HG03135 (cell line): ENCODE data around the gene TRAF3IP1.
"Not testable (repeated sequence)": the region's sequence is repeated elsewhere in the genome, so short reads cannot be mapped to it uniquely, and the experiment has no call there.

ENCODE experiments used
- ATAC-seq: cut with Tn5 transposase; IDR thresholded peaks from one replicate; pipeline ENCODE4 v1.9.1; 2021; ENCODE audit warnings: mild to moderate bottlenecking, moderate library complexity; ENCODE audit not compliant: unreplicated experiment

TRAF3IP1 gene

DNA sequence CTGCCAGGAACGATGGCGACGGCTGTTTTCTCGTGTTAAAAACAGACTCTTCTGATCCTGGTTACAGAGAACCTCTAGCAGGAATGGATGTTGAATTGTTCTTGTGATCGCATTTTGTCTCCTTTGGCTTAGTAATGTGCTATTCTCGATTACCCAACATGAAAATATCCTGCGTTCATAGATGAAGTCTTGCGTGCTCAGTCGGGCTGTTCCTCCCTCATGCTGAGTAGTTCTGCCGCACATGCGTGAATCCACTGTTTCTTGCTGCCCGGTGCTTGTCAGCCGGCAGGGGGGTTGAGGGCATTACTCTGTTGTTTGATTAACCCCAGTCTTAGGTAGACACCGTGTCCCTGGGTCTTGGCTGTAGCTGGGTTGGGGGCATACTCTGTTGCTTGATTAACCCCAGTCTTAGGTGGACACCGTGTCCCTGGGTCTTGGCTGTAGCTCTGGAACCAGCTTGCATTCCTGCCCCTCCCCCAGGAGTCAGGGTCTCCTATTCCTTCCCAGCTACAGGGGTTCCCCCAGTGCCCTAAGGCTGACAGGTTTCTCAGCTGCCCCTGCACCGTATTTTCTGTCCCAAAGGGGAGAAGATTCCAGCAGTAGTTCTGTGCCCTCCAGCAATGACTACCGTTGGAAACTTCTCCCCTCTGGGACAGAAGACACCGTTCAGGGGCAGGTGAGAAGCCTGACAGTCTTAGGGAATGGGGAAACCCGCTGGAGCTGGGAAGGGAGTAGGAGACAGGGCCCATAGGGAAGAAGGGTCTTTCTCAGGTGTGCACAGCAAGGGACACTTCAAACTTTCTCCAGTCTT is 84.3 kb downstream of the TRAF3IP1 start:
- no peak for ATAC-seq

DNA sequence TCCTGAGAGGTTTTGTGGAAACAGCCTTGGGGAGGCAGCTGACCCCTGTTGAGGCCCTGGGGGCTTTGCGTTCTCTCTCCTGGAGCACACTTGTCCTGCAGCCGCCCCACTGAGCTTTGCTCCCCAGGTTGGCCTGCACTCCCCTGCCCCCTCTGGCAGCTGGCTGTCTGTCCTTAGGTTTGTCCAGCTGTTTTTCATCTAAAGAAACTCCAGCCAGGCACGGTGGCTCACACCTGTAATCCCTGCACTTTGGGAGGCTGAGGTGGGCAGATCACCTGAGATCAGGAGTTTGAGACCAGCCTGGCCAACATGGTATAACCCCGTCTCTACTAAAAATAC is 84.9 kb downstream of the TRAF3IP1 start:
- not testable (repeated sequence) for ATAC-seq

DNA sequence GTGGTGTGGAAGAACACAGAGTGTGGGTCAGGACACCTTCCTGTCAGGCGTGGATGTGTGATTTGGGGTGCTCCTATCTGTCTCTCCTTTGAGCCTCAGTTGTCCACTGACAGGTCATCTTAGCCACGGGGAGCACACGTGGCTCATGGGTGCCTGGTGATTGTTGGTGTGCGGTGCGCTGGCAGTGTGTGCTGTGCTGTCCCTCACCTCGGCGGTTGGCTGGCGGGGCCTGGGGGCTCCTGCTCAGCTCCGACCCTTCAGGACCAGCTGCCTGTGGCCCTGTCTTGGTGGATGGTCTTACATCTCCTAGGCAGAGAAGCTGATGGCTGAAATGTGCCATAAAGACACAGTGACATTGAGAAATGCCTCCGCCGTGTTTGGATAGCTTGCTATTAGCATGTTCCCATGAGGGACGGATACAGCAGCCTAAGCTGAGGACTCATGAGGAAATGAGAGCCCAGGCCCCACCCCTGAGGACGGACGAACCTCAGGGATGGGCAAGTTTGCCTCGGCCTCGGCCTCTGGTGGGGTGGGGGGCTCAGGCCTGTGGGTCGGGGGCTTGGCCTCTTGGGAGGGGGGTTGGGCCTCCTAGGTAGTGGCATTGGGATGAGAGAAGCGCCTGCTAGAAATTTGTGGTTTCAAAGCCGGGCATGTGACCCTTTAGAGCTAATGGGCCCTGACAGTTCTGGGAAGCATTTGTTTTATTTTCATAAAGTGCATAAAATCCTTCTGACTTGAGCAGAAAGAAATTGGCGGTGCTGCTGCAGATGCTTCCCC is 86.1 kb downstream of the TRAF3IP1 start:
- ATAC-seq, result no peak

DNA sequence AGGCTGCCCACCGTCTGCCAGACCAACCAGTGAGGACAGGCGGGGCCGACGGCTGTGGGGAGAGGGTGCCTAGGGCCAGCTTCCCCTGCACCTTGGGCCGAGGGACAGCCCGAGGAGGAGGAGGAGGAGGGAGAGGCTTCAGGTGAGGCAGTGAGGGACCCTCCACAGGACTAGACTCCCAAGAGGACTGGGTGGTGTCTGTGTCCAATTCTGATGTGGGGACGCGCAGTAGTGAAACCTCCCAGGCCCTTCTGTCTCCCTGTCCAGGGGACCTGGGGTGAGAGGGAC is 86.6 kb downstream of the TRAF3IP1 start:
- ATAC-seq, result no peak

DNA sequence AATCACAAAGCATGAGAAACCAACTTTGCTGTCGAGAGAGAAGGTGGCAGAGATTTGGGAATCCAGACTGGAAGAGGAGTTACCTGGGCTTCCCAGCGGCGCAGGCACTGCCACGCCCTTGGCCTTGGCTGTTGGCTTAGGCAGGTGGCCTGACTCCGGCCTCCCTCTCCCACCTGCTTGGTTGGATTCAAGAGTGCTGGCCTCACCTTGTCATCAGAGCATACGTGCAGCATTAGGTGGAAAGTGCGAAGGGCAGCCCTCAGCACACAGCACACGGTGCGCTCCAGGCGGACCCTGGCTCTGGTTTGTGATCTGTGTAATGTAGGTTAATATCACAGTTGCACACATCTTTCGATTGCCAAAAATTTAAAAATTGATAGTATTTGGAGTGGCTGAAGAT is 87.2 kb downstream of the TRAF3IP1 start:
- no peak for ATAC-seq

DNA sequence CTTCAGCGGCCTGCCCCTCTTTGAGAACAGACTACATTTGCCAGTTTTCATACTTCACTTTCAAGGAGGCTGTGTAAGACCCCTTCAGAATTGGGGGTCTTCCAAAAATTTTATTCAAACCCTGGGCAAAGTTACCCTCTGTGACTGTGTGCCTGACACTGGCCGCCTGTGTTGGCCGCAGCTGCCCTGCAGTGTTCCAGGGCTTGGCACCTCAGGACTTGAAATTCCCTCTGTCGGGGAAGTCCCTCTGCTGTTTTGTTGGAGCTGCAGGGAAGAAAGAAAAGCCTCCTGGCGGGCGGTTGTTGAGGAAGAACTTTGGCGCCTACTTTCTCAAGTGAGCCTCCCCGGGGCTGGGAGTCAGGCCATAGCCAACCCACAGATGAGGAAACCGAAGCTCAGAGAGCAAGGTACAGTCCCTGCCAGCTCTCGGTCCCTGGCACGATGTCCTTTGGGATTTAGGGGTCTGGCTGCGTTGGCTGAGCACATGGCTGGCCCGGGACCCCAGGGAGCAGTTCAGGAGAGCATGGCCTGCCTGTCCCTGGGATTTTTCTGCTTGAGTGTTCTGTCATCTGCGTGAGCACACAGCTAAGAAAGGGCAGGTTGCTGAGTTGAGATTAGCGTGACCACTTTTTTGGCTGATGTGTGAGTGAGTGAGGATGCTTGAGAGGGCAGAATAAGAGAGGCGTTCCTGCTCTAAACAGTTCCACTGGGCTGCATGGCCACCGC is 88.5 kb downstream of the TRAF3IP1 start:
- no peak for ATAC-seq

DNA sequence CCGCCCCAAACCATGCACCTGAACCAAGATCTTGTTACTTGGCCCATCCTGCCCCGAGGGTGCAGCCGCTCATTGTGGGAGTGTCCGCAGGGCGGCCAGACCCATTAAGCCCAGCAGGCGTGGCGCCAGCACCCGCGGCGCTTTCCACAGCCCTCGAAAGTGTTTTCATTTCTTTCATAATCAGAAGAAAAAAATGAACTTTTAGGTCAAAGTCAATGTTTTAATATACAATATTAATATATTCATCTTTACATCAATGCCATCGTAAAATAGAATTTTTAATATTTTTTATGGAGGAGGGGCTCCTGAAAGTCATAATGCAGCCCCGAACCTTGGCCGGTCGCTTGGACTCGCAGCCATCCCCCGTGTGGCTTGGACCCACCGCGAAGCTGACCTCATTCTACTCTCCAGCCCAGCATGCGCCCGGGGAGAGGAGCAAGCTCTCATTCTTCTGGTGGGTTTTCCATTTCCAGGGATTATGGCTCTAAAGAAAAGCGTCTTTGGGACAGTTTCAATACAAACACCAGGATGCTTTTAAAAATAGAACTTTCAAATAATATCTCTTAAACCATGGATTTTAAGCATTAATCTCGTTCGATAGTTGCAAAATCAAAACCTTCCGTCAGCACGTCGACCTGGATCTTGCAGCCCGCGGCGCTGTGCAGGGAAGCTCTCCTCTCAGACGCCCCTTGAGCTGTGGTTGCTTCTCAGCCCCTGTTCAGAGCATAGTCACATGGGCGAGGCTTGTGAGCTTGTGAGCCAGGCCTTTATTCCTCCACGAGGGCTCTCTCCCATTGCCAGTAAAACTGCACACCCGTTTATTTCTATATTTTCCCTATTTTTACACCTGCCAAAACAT is 89.3 kb downstream of the TRAF3IP1 start:
- no peak for ATAC-seq

DNA sequence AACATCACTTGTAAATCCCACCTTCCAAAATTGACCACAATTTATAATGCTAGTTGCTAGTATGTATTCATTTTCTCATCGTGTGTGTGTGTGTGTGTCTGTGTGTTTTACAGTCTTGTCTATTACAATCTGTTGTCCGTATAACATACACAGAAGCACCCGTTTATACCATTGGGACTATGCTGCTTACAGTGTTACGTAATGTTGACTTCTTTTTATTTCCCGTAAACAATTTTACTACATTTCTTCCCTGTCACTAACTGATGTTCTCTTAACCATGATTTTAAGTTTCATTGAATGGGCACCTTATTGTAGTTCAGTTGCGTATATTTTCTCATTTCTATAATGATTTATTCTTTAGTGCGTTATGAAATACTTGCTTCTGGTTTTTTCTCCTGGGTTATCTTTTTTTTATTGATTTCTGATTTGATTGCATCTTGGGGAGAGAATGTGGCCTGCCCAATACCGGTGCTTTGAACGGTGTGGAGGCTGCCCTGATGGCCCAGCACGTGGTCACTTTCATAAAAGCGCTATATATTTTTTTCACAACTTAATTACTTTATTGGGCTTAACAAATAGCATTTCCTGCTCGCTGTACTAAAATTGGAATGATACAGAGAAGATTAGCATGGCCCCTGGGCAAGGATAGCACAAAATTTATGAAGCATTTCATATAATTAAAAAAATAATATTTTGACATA is 91.9 kb downstream of the TRAF3IP1 start:
- ATAC-seq, result no peak

DNA sequence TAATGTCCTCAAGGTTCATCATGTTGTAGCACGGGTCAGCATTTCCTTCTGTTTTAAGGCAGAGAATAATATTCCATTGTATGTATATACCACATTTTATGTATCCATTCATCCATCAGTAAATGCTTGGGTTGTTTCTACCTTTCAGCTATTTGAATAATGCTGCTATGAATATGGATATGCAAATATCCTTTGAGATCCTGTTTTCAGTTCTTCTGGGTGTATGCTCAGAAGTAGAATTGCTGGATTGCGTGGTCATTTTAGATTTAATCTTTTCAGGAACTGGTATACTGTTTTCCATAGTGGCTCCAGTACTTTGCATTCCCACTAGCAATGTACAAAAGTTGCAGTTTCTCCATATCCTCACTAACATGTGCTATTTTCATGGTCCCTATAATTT is 93.0 kb downstream of the TRAF3IP1 start:
- no peak for ATAC-seq

DNA sequence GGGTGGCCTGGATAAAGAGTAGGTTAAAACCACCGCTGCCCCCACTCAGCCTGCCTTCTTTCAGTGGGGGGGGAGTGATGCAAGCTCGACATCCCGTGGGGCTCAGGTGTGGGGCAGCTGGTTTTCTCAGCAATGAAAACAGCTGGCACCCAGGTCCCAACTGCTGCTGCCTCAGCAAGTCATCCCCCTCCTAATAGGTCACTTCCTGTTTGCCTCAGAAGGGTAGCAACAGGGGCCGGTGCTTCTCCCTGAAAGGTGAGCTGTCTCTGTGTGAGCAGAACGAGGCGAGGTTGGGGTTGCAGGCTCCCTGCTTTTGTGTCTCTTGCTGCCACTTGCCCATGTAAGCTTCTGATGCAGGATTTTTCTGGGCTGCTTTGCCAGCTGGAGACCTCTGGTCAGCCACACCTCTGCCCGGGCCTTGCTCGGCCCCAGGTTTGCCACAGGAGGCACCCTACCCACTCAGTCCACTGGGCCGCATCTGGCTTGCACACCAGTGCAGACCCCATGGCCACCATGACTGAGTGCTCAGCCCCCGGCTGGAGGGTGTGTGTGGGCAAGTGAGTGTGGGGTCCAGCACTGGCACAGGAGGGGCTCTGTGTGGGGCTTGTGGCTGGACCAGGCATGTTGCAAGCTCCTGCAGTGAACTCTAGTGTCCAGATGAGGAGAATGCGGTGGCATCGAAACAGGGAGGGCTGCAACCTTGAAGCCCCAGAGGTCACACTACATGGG is 94.9 kb downstream of the TRAF3IP1 start:
- no peak for ATAC-seq

DNA sequence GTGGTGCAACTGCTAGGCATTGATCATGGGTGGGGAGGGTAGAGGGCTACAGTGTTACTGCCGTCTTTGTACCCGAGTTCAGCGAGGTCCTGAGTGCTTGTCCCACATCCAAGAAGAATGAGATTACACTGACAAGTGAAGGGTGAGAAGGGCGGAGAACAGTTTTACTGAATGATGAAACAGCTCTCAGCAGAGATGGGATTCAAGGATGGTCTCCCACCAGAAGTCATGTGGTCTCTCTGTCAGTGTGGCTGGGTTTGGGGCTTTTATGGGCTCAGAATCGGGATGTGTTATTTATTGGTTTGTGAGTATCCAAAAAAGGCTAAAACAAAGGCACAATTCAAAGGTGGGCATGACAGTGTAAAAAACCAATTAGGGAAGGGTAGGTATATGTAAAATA is 95.6 kb downstream of the TRAF3IP1 start:
- no peak for ATAC-seq

DNA sequence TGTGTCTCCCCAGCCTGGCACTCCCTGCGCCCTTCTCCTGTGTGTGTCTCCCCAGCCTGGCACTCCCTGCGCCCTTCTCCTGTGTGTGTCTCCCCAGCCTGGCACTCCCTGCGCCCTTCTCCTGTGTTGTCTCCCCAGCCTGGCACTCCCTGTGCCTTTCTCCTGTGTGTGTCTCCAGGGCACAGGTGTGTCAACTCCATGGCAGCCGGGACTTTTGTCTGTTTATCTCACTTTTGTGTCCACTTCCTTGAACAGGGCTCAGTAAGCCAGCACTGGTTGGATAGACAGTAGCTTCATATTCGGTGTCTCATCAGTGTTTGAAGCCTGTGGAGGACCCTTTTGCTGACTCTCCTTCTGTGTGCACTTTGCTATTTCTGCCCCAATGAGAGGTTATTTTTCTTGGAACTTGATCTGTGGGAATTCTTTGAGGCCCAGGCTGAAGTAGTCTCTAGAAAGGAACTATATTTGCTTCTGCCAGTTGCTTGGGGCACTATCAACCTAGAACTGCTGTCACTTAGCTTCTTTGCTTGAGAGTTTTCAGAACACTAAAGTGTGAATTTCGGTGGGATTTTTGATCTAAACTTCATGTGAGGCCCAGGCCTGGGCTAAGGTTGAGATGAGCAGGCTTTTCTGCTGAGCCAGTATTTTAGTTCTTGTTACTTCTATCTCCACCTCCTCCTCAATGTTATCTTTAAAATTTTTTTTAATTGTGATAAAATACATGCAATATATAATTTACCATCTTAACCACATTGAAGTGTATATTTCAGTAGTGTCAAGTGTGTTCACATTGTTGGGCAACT is 98.1 kb downstream of the TRAF3IP1 start:
- no peak for ATAC-seq

DNA sequence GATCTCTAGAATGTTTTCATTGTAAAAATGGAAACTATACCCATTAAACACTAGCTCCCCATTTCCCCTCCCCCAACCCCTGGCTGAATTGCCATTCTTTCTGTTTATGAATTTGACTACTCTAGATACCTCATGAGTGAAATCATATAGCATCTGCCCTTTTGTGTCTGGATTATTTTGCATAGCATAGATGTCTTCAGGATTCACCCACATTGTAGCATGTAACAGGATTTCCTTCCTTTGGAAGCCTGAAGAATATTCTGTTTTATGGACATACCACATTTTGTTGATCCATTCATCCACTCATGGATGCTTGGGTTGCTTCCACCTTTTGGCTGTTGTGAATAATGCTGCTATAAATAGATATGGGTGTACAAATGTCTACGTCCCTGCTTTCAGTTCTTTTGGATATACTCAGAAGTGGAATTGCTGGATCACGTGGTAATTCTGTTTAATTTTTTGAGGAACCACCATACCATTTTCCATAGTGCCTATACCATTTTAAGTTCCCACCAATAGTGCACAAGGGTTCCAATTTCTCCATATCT is 98.8 kb downstream of the TRAF3IP1 start:
- no peak for ATAC-seq

DNA sequence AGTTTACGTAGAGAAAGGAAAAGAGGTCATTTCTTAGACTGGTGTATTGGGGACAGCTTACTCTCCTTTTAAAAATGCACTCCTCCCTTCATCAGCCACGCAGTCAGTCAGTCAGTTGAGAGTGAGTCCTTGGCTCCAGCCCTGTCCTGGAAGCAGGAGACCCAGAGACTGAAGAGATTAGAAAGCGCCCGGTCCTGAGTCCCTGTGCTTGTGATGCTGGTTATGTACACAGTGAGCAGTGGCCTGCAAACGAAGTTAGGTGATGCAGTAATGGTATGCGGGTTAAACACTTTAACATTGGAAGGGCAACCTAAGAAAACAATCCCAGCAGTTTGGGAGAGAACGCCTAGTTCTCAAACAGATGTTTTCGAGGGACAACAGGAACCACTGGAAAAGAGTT is 100.1 kb downstream of the TRAF3IP1 start:
- no peak for ATAC-seq

DNA sequence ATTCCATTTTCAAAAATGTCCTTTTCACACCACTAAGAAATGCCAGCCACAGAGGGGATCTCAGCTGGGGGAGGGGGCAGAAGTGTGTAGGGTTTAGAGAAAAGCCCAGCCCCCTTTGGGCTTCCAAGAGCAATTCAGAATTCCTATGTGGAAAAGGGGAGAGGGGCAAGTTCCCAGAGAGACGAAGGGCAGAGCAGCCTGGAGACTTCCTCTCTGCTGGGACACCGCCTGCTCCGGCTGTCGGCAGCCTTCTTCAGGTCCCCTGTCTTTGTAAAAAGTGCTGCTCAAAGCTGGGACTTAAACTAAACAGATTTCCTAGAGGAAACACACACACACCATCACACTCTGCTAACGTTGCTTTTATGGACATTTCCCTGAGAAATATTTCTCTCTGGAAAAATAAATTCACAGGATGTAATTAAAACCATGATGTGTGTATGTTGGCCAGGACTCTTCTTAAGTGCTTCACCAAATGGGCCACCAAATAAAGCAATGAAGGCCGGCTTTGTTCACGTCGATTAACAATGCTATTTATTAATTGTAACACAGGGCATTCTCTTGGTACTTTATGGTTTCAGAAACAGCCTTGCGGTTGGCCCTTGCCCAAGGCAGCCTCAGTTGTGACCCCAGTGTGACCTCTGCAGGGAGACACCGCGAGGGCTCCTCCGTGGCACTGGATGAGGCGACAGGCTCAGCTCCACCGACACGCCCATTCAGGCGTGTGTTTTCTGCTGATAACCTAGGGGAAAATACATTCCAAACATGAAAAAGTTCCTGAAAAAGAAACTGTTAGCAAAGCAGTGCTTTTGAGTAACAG is 100.8 kb downstream of the TRAF3IP1 start:
- ATAC-seq, result no peak

DNA sequence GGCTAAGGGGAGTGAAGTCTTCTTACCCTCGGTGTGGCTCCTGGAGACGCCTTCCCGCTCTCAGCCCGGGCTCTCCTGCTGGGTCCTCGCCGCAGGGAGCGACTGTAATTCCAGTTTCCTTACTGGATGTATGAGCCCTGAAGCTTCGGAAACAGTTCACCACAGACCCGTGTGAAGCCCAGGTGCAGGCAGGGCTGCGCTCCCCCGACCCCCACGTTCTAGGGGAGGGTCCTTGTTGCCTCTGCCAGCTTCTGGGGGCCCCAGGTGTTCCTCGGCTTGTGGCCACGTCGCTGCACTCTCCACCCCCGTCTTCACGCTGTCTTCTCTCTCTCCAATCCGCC is 101.3 kb downstream of the TRAF3IP1 start:
- ATAC-seq, result no peak

DNA sequence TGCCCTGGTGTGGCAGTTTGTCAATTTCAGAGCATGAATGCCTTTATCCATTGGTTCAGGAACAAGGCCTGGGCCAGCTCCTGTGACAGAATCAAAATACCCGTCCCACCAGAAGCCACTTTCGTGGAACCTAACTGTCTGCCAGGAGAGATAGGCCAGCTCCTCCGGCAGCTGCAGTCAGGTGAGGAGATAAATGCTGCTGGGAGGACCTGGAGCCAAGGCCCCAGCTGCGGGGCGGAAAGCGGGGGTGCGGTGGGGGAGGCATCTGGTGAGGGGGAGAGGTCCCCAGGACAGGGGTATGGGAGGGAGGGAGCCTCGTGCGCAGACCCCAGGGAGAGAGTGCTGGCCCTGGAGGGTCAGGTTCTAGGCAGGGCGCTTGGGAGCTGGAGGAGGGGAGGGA is 102.0 kb downstream of the TRAF3IP1 start:
- ATAC-seq, result no peak

DNA sequence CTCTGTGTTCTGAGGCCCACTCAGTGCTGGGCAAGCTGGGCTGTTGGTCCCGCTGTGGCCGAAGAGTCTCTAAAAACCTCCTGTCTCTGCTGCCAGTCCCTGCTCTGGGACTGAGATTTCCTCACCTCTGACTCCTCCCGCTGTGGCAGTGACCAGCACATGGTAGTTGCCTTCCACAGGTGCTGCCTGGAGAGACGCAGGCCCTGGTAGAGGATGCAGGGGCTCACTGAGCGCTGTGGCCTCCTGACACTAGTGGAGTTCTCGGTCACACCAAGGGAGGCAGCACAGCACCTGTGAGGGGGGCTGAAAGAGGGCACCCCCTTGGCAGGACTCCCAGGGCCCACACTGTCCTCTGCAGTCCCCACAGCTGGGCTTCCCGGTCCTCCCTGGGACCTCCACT is 102.6 kb downstream of the TRAF3IP1 start:
- no peak for ATAC-seq
